ENCODE results near the gene ELMO1.

DNA sequence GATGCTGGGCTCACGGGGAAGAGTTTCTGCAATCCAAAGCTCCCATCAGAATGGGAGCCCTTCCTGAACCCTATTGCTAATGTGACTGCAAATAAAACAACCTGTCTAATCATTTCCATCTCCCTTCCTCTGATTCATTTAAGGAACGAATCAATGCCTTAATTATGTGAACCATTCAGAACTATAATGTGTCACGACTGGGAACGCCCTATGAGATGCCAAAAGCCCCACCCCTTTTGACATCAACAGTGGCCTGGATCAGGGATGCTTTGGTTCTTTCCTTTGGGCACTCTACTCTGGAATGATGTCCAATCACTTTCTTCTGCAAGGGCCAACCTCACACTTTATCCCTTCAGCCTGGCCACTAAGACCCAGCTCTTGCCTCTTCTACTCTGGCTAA, 528.9 kb downstream of the ELMO1 start:
- TF ChIP-seq CTCF (optimal IDR thresholded peaks at IDR 0.05 in 1 of 3, IDR thresholded peaks at IDR 0.05 in 1 of 3, conservative IDR thresholded peaks at IDR 0.05 in 1 of 3; ENCODE audit: extremely low read depth in 1 of 3, insufficient read depth in 2 of 3, low read length in 3 of 3) (no peak), EZH2 (IDR thresholded peaks at IDR 0.05; ENCODE audit: low read length) (no peak)

All from keratinocyte (primary cell).